ENCODE data around the gene COCH.

Gene COCH

GRCh38 chr14:30868736-30869135 lies 5.6 kb upstream of the COCH start:
- Histone ChIP-seq H3K9ac (ENCODE audit: low read depth, low read length, poor library complexity, severe bottlenecking) (no peak overlapping the region), H4K20me1 (ENCODE audit: insufficient read depth, low read length, poor library complexity, severe bottlenecking) (no peaks in the 10 kb centered on the region), H2AFZ (ENCODE audit: low read length) (no peak overlapping the region), H3K4me2 (ENCODE audit: low read depth, low read length, poor library complexity, severe bottlenecking) (no peak overlapping the region), H3K36me3 (ENCODE audit: insufficient read depth, low read length) (no peaks in the 10 kb centered on the region), H3K79me2 (ENCODE audit: insufficient read depth, low read length) (no peaks in the 10 kb centered on the region), H3F3A (ENCODE audit: low read depth) (no peaks in the 10 kb centered on the region), H3K4me3 (ENCODE audit: low read length, poor library complexity, severe bottlenecking) (no peak overlapping the region), H3K4me1 (ENCODE audit: insufficient read depth, low read length, poor library complexity, severe bottlenecking) (no peaks in the 10 kb centered on the region), H3K9me3 (ENCODE audit: insufficient read depth, low read depth, low read length) (no peaks in the 10 kb centered on the region), H3K27me3 (ENCODE audit: insufficient read depth, low read length, poor library complexity, severe bottlenecking) (no peaks in the 10 kb centered on the region), H3K9me2 (replicated peaks; ENCODE audit: low read depth, low read length) (no peaks in the 10 kb centered on the region)
- TF ChIP-seq EZH2phosphoT487 (IDR thresholded peaks at IDR 0.05; ENCODE audit: borderline replicate concordance) (no peak), CTCF (conservative IDR thresholded peaks at IDR 0.05; ENCODE audit: low read length) (no peak)

- no peaks in the 10 kb centered on the region for H3F3A ChIP-seq (ENCODE audit: low read depth)
Observed at GRCh38 chr14:30869551-30870155, 4.7 kb upstream of the COCH start.

GRCh38 chr14:30872602-30873001 lies 1.8 kb upstream of the COCH start:
- H3K4me2 ChIP-seq (ENCODE audit: low read depth, low read length, poor library complexity, severe bottlenecking), result no peak overlapping the region
- H2AFZ ChIP-seq (ENCODE audit: low read length), result no peak overlapping the region
- H4K20me1 ChIP-seq (ENCODE audit: insufficient read depth, low read length, poor library complexity, severe bottlenecking), result no peaks in the 10 kb centered on the region
- H3K79me2 ChIP-seq (ENCODE audit: insufficient read depth, low read length), result no peaks in the 10 kb centered on the region
- no peaks in the 10 kb centered on the region for H3K27me3 ChIP-seq (ENCODE audit: insufficient read depth, low read length, poor library complexity, severe bottlenecking)
- no peaks in the 10 kb centered on the region for H3F3A ChIP-seq (ENCODE audit: low read depth)
- H3K36me3 ChIP-seq (ENCODE audit: insufficient read depth, low read length), result no peaks in the 10 kb centered on the region
- TF ChIP-seq CTCF (conservative IDR thresholded peaks at IDR 0.05; ENCODE audit: low read length) (no peak), EZH2phosphoT487 (IDR thresholded peaks at IDR 0.05; ENCODE audit: borderline replicate concordance) (no peak)
- H3K9me3 ChIP-seq (ENCODE audit: insufficient read depth, low read depth, low read length), result no peaks in the 10 kb centered on the region
- no peak overlapping the region for H3K9ac ChIP-seq (ENCODE audit: low read depth, low read length, poor library complexity, severe bottlenecking)
- no peak overlapping the region for H3K4me3 ChIP-seq (ENCODE audit: low read length, poor library complexity, severe bottlenecking)
- H3K4me1 ChIP-seq (ENCODE audit: insufficient read depth, low read length, poor library complexity, severe bottlenecking), result no peaks in the 10 kb centered on the region
- H3K9me2 ChIP-seq (replicated peaks; ENCODE audit: low read depth, low read length), result no peaks in the 10 kb centered on the region

More at GRCh38 chr14:30869551-30870155, 4.7 kb upstream of the COCH start:
- Histone ChIP-seq H2AFZ (ENCODE audit: low read length) (no peak overlapping the region), H3K27me3 (ENCODE audit: insufficient read depth, low read length, poor library complexity, severe bottlenecking) (no peaks in the 10 kb centered on the region), H3K9me3 (ENCODE audit: insufficient read depth, low read depth, low read length) (no peaks in the 10 kb centered on the region), H4K20me1 (ENCODE audit: insufficient read depth, low read length, poor library complexity, severe bottlenecking) (no peaks in the 10 kb centered on the region), H3K79me2 (ENCODE audit: insufficient read depth, low read length) (no peaks in the 10 kb centered on the region), H3K4me3 (ENCODE audit: low read length, poor library complexity, severe bottlenecking) (no peak overlapping the region), H3K4me2 (ENCODE audit: low read depth, low read length, poor library complexity, severe bottlenecking) (no peak overlapping the region), H3K9me2 (replicated peaks; ENCODE audit: low read depth, low read length) (no peaks in the 10 kb centered on the region), H3K9ac (ENCODE audit: low read depth, low read length, poor library complexity, severe bottlenecking) (no peak overlapping the region), H3K4me1 (ENCODE audit: insufficient read depth, low read length, poor library complexity, severe bottlenecking) (no peaks in the 10 kb centered on the region), H3K36me3 (ENCODE audit: insufficient read depth, low read length) (no peaks in the 10 kb centered on the region)
- TF ChIP-seq EZH2phosphoT487 (IDR thresholded peaks at IDR 0.05; ENCODE audit: borderline replicate concordance) (no peak), CTCF (conservative IDR thresholded peaks at IDR 0.05; ENCODE audit: low read length) (no peak)
